ENCODE data around the gene GMNN.
"Not testable (repeated sequence)": the region's sequence is repeated elsewhere in the genome, so short reads cannot be mapped to it uniquely, and the experiment has no call there.

GMNN gene

DNA sequence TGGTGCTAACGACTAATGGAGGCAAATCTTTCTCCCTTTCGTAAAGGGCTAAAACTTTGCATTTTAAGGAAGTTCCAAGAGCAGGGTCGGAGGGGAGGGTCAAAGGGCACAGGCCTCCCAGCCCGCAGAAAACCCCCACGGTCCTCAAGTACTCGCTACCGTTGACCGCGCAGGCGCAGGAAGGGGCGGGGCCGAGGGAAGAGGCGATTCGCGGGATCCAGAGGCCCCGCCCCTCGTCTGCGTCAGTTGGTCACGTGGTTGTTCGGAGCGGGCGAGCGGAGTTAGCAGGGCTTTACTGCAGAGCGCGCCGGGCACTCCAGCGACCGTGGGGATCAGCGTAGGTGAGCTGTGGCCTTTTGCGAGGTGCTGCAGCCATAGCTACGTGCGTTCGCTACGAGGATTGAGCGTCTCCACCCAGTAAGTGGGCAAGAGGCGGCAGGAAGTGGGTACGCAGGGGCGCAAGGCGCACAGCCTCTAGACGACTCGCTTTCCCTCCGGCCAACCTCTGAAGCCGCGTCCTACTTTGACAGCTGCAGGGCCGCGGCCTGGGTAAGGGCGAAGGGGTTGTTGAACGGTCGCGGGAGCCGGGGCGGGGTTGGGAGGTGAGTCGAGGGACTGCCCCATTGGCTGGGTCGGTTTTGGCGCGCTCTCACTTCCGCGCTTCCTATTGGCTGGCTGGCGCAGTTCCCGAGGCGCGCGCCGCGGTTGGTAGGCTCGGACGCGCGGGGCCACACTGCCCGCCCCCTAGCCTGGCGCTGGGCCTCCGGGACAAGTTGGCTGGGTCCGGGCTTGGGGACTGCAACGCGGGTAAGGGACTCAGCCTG lies at the start of gene GMNN:
Gene GMNN, plus strand, starts transcription at position 242 of the 824 bp plus-strand sequence. CDS start 2,310 bp downstream, outside the sequence.
- TF ChIP-seq POLR2A (IDR thresholded peaks at IDR 0.05; ENCODE audit: extremely low read depth, insufficient read length) (peak; percentile 90), MAX (IDR thresholded peaks at IDR 0.05; ENCODE audit: low read depth, low read length) (peak; percentile 97), MYC (IDR thresholded peaks at IDR 0.05; ENCODE audit: low read depth, low read length) (peak; percentile 87)
- TF ChIP-seq, protein P1, sequence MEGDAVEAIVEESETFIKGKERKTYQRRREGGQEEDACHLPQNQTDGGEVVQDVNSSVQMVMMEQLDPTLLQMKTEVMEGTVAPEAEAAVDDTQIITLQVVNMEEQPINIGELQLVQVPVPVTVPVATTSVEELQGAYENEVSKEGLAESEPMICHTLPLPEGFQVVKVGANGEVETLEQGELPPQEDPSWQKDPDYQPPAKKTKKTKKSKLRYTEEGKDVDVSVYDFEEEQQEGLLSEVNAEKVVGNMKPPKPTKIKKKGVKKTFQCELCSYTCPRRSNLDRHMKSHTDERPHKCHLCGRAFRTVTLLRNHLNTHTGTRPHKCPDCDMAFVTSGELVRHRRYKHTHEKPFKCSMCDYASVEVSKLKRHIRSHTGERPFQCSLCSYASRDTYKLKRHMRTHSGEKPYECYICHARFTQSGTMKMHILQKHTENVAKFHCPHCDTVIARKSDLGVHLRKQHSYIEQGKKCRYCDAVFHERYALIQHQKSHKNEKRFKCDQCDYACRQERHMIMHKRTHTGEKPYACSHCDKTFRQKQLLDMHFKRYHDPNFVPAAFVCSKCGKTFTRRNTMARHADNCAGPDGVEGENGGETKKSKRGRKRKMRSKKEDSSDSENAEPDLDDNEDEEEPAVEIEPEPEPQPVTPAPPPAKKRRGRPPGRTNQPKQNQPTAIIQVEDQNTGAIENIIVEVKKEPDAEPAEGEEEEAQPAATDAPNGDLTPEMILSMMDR (IDR thresholded peaks at IDR 0.05; ENCODE audit: low read depth, low read length): no peak
- DNase-seq (ENCODE audit: low read depth): peak; percentile 98

GRCh38 chr6:24730653-24731052 lies 44.1 kb upstream of the GMNN start:
- not testable (repeated sequence) for H3K4me3 ChIP-seq (ENCODE audit: low read depth, low read length); DNase-seq (ENCODE audit: low read depth)

More for the DNA sequence above, at the start of gene GMNN:
- peak within 1 kb of the TSS; percentile 98 for H3K4me3 ChIP-seq (ENCODE audit: low read depth, low read length)

- not testable (repeated sequence) for H3K4me3 ChIP-seq (ENCODE audit: low read depth, low read length); DNase-seq (ENCODE audit: low read depth)
These were observed 43.1 kb upstream of the GMNN start for GRCh38 chr6:24731456-24732134.

DNA sequence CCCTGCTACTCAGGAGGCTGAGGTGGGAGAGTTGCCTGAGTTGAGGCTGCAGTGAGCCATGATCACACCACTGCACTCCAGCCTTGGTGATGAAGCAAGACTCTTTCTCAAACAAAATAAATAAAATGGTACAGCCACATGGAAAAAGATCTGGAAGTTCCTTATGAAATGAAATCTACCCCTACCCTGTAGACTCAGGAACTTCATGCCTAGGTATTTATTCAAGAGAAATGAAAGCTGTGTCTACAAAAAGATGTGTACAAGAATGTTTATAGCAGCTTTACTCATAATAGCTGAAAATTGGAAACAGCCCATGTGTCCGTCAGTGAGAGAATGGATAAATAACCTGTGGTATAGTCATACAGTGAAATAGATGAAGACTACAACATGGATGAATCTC lies 40.6 kb upstream of the GMNN start:
- DNase-seq (ENCODE audit: low read depth): no peak
- no peak for TF ChIP-seq MYC (IDR thresholded peaks at IDR 0.05; ENCODE audit: low read depth, low read length)
- TF ChIP-seq, protein P1 (IDR thresholded peaks at IDR 0.05; ENCODE audit: low read depth, low read length): no peak
- no peak for TF ChIP-seq POLR2A (IDR thresholded peaks at IDR 0.05; ENCODE audit: extremely low read depth, insufficient read length)
- TF ChIP-seq MAX (IDR thresholded peaks at IDR 0.05; ENCODE audit: low read depth, low read length): no peak
- H3K4me3 ChIP-seq (ENCODE audit: low read depth, low read length): no peak overlapping the region

DNA sequence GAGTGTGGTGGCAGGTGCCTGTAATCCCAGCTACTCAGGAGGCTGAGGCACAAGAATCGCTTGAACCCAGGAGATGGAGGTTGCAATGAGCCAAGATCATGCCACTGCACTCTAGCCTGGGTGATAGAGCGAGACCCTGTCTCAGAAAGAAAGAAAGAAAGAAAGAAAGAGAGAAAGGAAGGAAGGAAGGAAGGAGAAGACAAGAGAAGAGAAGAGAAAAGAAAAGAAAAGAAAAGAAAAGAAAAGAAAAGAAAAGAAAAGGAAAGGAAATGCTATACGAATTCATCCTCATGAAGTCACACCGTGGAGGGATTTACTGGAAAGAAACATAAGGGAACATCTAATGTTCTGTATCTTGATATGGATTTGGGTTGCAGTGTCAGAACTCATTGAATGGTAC lies 40.0 kb upstream of the GMNN start:
- not testable (repeated sequence) for H3K4me3 ChIP-seq (ENCODE audit: low read depth, low read length); DNase-seq (ENCODE audit: low read depth)

DNA sequence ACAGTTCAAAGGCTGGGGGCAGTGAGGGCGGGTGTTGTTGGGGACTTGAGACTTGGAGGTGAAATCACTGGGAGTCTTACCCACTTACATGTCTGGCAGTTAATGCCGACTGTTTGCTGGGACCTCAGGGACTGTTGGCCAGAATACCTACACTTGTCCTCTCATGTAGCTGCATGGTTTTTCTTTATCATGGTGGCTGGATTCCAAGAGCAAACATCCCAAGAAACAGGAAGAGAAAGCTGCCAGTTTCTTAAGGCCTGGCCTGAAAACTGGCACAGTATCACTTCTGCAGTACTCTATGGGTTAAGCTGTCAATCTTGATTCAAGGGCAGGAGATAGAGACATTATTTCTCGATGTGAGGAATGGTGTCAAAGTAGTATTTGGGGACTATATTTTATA lies 36.0 kb upstream of the GMNN start:
- DNase-seq (ENCODE audit: low read depth): no peak

GRCh38 chr6:24740861-24741260 lies 33.9 kb upstream of the GMNN start:
- no peak for DNase-seq (ENCODE audit: low read depth)
- TF ChIP-seq MYC (IDR thresholded peaks at IDR 0.05; ENCODE audit: low read depth, low read length) (no peak), POLR2A (IDR thresholded peaks at IDR 0.05; ENCODE audit: extremely low read depth, insufficient read length) (no peak), MAX (IDR thresholded peaks at IDR 0.05; ENCODE audit: low read depth, low read length) (no peak)
- TF ChIP-seq, protein P1 (IDR thresholded peaks at IDR 0.05; ENCODE audit: low read depth, low read length): no peak
- H3K4me3 ChIP-seq (ENCODE audit: low read depth, low read length): no peak overlapping the region

More for the DNA sequence above, 36.0 kb upstream of the GMNN start:
- TF ChIP-seq, protein P1 (IDR thresholded peaks at IDR 0.05; ENCODE audit: low read depth, low read length): no peak
- TF ChIP-seq POLR2A (IDR thresholded peaks at IDR 0.05; ENCODE audit: extremely low read depth, insufficient read length) (no peak), MAX (IDR thresholded peaks at IDR 0.05; ENCODE audit: low read depth, low read length) (no peak), MYC (IDR thresholded peaks at IDR 0.05; ENCODE audit: low read depth, low read length) (no peak)
- no peak overlapping the region for H3K4me3 ChIP-seq (ENCODE audit: low read depth, low read length)
